SK-N-SH (cell line): ENCODE measurements around the gene CCL23. TPM values are rescaled to one million over a fixed set of nuclear protein-coding genes. Genes with fewer than 3 reads are reported as not detected.

Source experiments
- CTCF ChIA-PET: fragments of 300-600, 350-600 bp; formaldehyde crosslinking; extraction: SDS; loops from one replicate; lab custom pipeline; 2021; lab: Yijun Ruan, JAX
- POLR2A ChIA-PET: fragments of 350-600 bp; sonication (Branson Sonifier 250); formaldehyde crosslinking; extraction: SDS; loops from one replicate; lab custom pipeline; 2020; ENCODE audit warnings: antibody characterized with exemption, inconsistent platforms; lab: Yijun Ruan, JAX
- DNase-seq: peaks from one replicate; pipeline ENCODE4 v3.0.0; 2012
- H2AFZ ChIP-seq: fragments of 200-600 bp; sonication (generic); 2 replicates; pipeline ENCODE4 v1.8.1; 2016; ENCODE audit warnings: antibody characterized with exemption, mild to moderate bottlenecking, low read depth
- H3F3A ChIP-seq: fragments of 200-600 bp; sonication (generic); replicated peaks from 2 replicates; pipeline ENCODE3; 2016; ENCODE audit warnings: antibody characterized with exemption, mild to moderate bottlenecking; ENCODE audit not compliant: insufficient read depth
- H3K27ac ChIP-seq, 2 experiments: fragments of 200-500 bp in 1 of 2; fragments of 200-600 bp in 1 of 2; sonication (Bioruptor generic) in 1 of 2; sonication (generic), shearing (Covaris generic) in 1 of 2; 2 replicates each; pipeline versions ENCODE4 v1.5.1 to v1.6.1; 2014 to 2016; ENCODE audit warnings: low read depth in 2 of 2, inconsistent platforms in 1 of 2, low read length in 1 of 2, mild to moderate bottlenecking in 1 of 2, mixed read lengths in 1 of 2
- H3K27me3 ChIP-seq: fragments of 200-600 bp; sonication (generic), shearing (Covaris generic); 2 replicates; pipeline ENCODE4 v1.6.1; 2016; ENCODE audit warnings: mixed run types; ENCODE audit not compliant: insufficient read depth
- H3K36me3 ChIP-seq, 2 experiments: fragments of 200-500 bp in 1 of 2; fragments of 200-600 bp in 1 of 2; sonication (Bioruptor generic) in 1 of 2; sonication (generic) in 1 of 2; replicated peaks in 1 of 2; 2 replicates each; pipeline versions ENCODE3 to v1.5.1; 2014 to 2016; ENCODE audit warnings: low read length in 1 of 2, mild to moderate bottlenecking in 1 of 2; ENCODE audit not compliant: insufficient read depth in 2 of 2, control insufficient read depth in 1 of 2
- H3K4me1 ChIP-seq, 2 experiments: fragments of 200-500 bp in 1 of 2; fragments of 200-600 bp in 1 of 2; sonication (Bioruptor generic) in 1 of 2; sonication (generic), shearing (Covaris generic) in 1 of 2; 2 replicates each; pipeline versions ENCODE4 v1.5.1 to v1.6.1; 2014 to 2016; ENCODE audit warnings: low read depth in 1 of 2, low read length in 1 of 2, mixed run types in 1 of 2; ENCODE audit not compliant: insufficient read depth in 2 of 2, control insufficient read depth in 1 of 2
- H3K4me2 ChIP-seq: fragments of 200-600 bp; sonication (generic), shearing (Covaris generic); 2 replicates; pipeline ENCODE4 v1.6.1; 2017; ENCODE audit warnings: mixed run types
- H3K4me3 ChIP-seq, 2 experiments: fragments of 200-500 bp in 1 of 2; fragments of 200-600 bp in 1 of 2; sonication (Bioruptor generic) in 1 of 2; sonication (generic), shearing (Covaris generic) in 1 of 2; 2 replicates each; pipeline versions ENCODE4 v1.5.1 to v1.8.1; 2014 to 2016; ENCODE audit warnings: low read depth in 2 of 2, inconsistent platforms in 1 of 2, low read length in 1 of 2, mild to moderate bottlenecking in 1 of 2, mixed read lengths in 1 of 2, moderate library complexity in 1 of 2
- H3K79me2 ChIP-seq: fragments of 200-600 bp; sonication (generic); 2 replicates; pipeline ENCODE4 v1.8.1; 2017; ENCODE audit warnings: mild to moderate bottlenecking; ENCODE audit not compliant: insufficient read depth
- H3K9ac ChIP-seq: fragments of 200-600 bp; sonication (generic); 2 replicates; pipeline ENCODE4 v1.6.1; 2017; ENCODE audit warnings: mixed run types
- H3K9me2 ChIP-seq: fragments of 200-600 bp; sonication (generic); 2 replicates; pipeline ENCODE4 v1.6.1; 2017; ENCODE audit warnings: mixed run types
- H3K9me3 ChIP-seq: fragments of 200-600 bp; sonication (generic); 2 replicates; pipeline ENCODE4 v1.6.1; 2017; ENCODE audit warnings: mixed run types, mild to moderate bottlenecking, moderate library complexity
- H4K20me1 ChIP-seq: fragments of 200-600 bp; sonication (generic); 2 replicates; pipeline ENCODE4 v1.6.1; 2017; ENCODE audit warnings: mild to moderate bottlenecking, mixed run types; ENCODE audit not compliant: insufficient read depth
- CHD2 ChIP-seq: fragments of 150-350 bp; IDR thresholded peaks from 2 replicates; pipeline ENCODE4 v1.6.1; 2018; ENCODE audit warnings: low read length; ENCODE audit not compliant: partially characterized antibody
- CTCF ChIP-seq: fragments of 200-600 bp; sonication (generic); IDR thresholded peaks from 2 replicates; pipeline ENCODE4 v1.6.1; 2017; ENCODE audit warnings: antibody characterized with exemption, mild to moderate bottlenecking, moderate library complexity
- EP300 ChIP-seq, 2 experiments: IDR thresholded peaks; 2 replicates each; pipeline versions ENCODE4 v1.4.0 to v1.6.1; 2012; ENCODE audit warnings: borderline replicate concordance in 1 of 2, low read depth in 1 of 2, low read length in 1 of 2
- FOSL2 ChIP-seq: IDR thresholded peaks from 2 replicates; pipeline ENCODE4 v1.4.0; 2012; ENCODE audit warnings: low read depth, mild to moderate bottlenecking, moderate library complexity, borderline replicate concordance
- FOXM1 ChIP-seq: IDR thresholded peaks from 2 replicates; pipeline ENCODE4 v1.4.0; 2012; ENCODE audit warnings: low read depth, mild to moderate bottlenecking
- GATA2 ChIP-seq: sonication (generic); formaldehyde crosslinking; IDR thresholded peaks from 2 replicates; pipeline ENCODE4 v1.5.0; 2020; ENCODE audit warnings: mild to moderate bottlenecking, missing genetic modification reagents
- IRF3 ChIP-seq: fragments of 150-350 bp; IDR thresholded peaks from 2 replicates; pipeline ENCODE4 v1.6.1; 2016; ENCODE audit warnings: mild to moderate bottlenecking, low read depth, low read length
- JUND ChIP-seq: IDR thresholded peaks from 2 replicates; pipeline ENCODE4 v1.4.0; 2012
- MAX ChIP-seq: IDR thresholded peaks from 2 replicates; pipeline ENCODE4 v1.4.0; 2012; ENCODE audit warnings: low read depth
- MEF2A ChIP-seq: IDR thresholded peaks from 2 replicates; pipeline ENCODE4 v1.4.0; 2012; ENCODE audit warnings: low read depth, borderline replicate concordance
- NFIC ChIP-seq: IDR thresholded peaks from 2 replicates; pipeline ENCODE4 v1.4.0; 2012; ENCODE audit warnings: borderline replicate concordance
- PBX3 ChIP-seq: IDR thresholded peaks from 2 replicates; pipeline ENCODE4; 2012
- POLR2AphosphoS5 ChIP-seq: IDR thresholded peaks from 2 replicates; pipeline ENCODE4 v1.6.1; 2012; ENCODE audit warnings: low read depth, low read length
- RFX5 ChIP-seq: IDR thresholded peaks from 2 replicates; pipeline ENCODE4 v1.6.1; 2012; ENCODE audit warnings: mild to moderate bottlenecking, improper control_type of control experiment, low read length
- SIN3A ChIP-seq: IDR thresholded peaks from 2 replicates; pipeline ENCODE4 v1.6.1; 2012; ENCODE audit warnings: low read depth, mild to moderate bottlenecking, low read length, moderate library complexity, borderline replicate concordance
- TCF12 ChIP-seq: IDR thresholded peaks from 2 replicates; pipeline ENCODE4 v1.4.0; 2012
- TEAD4 ChIP-seq: IDR thresholded peaks from 2 replicates; pipeline ENCODE4 v1.4.0; 2012; ENCODE audit warnings: mild to moderate bottlenecking, borderline replicate concordance; ENCODE audit not compliant: insufficient read depth
- YY1 ChIP-seq: IDR thresholded peaks from 2 replicates; pipeline ENCODE4 v1.4.0; 2012; ENCODE audit warnings: low read depth, mild to moderate bottlenecking
- ZBTB33 ChIP-seq: IDR thresholded peaks from 2 replicates; pipeline ENCODE4 v1.4.0; 2012; ENCODE audit warnings: low read depth, borderline replicate concordance
- WGBS: methylation state at CpG from one replicate; pipeline ENCODE4 v1.1.6; 2017; ENCODE audit warnings: low lambda C conversion rate; 5-methylcytosine and 5-hydroxymethylcytosine counted together
- polyA plus RNA-seq, 3 experiments: library from polyadenylated mRNA; depleted of rRNA; stranded (reverse); fragments of >200 nt; gene quantifications; 2 replicates each; pipeline ENCODE4 v1.2.3, GENCODE V29; 2012

CCL23 gene
- polyA plus RNA-seq, 1 of the 3 experiments (the other 2 are of a cell fraction): not detected

GRCh38 chr17:36002631-36003030, 15.1 kb downstream of the CCL23 start:
- no peaks in the 10 kb centered on the region; the same call in 1 of the 2 replicates for H3K27me3 ChIP-seq
- H3F3A ChIP-seq: no peaks in the 10 kb centered on the region
- ChIA-PET POLR2A (no interaction called here), CTCF (no interaction called here)
- no peak overlapping the region for H2AFZ ChIP-seq
- no peaks in the 10 kb centered on the region for H3K9me3 ChIP-seq
- no peak overlapping the region for H3K9ac ChIP-seq
- 7% methylated on average over 7 of the region's 7 CpGs for WGBS
- DNase-seq: no peak
- no peak for TF ChIP-seq NFIC
- no peak for TF ChIP-seq CTCF
- no peak for TF ChIP-seq JUND
- no peak for TF ChIP-seq CHD2
- TF ChIP-seq GATA2 (CRISPR knock-in tag): no peak
- TF ChIP-seq MEF2A: no peak
- TF ChIP-seq FOSL2: no peak
- TF ChIP-seq IRF3: no peak
- no peak for TF ChIP-seq PBX3
- TF ChIP-seq EP300 (IDR thresholded peaks at IDR 0.05; ENCODE audit: borderline replicate concordance in 1 of 2, low read depth in 1 of 2, low read length in 1 of 2): no peak
- TF ChIP-seq RFX5: no peak
- no peak for TF ChIP-seq POLR2AphosphoS5
- no peak for TF ChIP-seq YY1
- no peak for TF ChIP-seq TEAD4
- no peak overlapping the region for H3K27ac ChIP-seq
- no peaks in the 10 kb centered on the region for H3K36me3 ChIP-seq
- H4K20me1 ChIP-seq: no peaks in the 10 kb centered on the region
- no peaks in the 10 kb centered on the region for H3K4me1 ChIP-seq
- H3K4me3 ChIP-seq: no peak overlapping the region
- no peak overlapping the region for H3K4me2 ChIP-seq
- no peaks in the 10 kb centered on the region for H3K9me2 ChIP-seq
- no peaks in the 10 kb centered on the region for H3K79me2 ChIP-seq

- Histone ChIP-seq H3K9me2 (no peaks in the 10 kb centered on the region), H3K27ac (no peak overlapping the region), H4K20me1 (no peaks in the 10 kb centered on the region), H3K79me2 (no peaks in the 10 kb centered on the region), H3K9me3 (no peaks in the 10 kb centered on the region), H3K4me3 (no peak overlapping the region), H3K36me3 (no peaks in the 10 kb centered on the region), H3F3A (no peaks in the 10 kb centered on the region), H2AFZ (no peak overlapping the region), H3K27me3 (no peaks in the 10 kb centered on the region; the same call in 1 of the 2 replicates), H3K4me2 (no peak overlapping the region), H3K9ac (no peak overlapping the region), H3K4me1 (no peaks in the 10 kb centered on the region)
- ChIA-PET CTCF (no interaction called here), POLR2A (no interaction called here)
- 12% methylated on average over 6 of the region's 6 CpGs for WGBS
- no peak for DNase-seq
- TF ChIP-seq TCF12 (no peak), FOXM1 (no peak), TEAD4 (no peak), CTCF (no peak), GATA2 (CRISPR knock-in tag) (no peak), ZBTB33 (no peak), SIN3A (no peak), MAX (no peak), JUND (no peak)
These were observed 15.7 kb downstream of the CCL23 start for GRCh38 chr17:36001862-36002603.
